HG03439 (cell line): ENCODE data around the gene VMA21.

Experiments used
- ATAC-seq: cut with Tn5 transposase; IDR thresholded peaks from one replicate; pipeline ENCODE4 v1.9.1; 2021; ENCODE audit warnings: mild to moderate bottlenecking, moderate library complexity; ENCODE audit not compliant: unreplicated experiment

The VMA21 gene, protein sequence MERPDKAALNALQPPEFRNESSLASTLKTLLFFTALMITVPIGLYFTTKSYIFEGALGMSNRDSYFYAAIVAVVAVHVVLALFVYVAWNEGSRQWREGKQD

DNA sequence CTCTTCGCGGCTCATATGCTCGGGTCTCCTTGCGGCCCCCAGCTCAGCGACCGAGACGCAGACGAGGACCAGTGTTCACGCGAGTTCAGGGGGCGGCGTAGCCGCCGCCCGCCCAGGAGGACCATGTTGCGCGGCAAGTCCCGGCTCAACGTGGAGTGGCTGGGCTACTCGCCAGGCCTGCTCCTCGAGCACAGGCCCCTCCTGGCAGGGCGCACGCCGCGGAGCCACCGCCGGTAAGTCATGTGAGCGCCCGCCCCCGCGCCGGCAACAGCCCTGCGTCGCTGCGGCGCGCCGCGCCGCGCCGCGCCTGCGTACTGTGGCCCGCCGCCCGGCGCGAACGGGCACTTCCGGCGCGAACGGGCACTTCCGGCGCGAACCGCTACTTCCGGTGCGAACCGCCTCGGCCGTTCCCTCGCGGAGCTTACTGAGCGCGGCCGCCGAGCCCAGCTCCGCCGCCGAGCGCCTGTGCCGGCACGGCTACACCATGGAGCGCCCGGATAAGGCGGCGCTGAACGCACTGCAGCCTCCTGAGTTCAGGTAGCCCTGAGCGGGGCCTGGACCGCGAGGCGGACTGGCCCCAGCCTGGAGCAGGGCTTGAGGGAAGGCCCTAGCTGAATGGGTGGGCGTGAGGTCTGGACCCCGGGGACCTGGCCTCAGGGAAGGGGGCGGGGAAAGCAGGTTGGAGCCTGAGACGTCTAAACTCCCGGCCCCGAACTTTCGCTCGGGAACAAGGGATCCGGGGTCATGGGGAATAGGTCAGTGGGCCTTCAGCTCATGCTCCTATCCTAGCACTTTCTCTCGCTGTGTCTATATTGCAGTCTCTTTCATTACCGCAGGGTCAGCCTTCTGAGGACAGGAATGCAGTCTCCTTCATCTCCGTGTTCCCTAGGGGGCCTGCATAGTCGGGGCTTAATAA lies at the start of gene VMA21:
TSS of gene VMA21 (plus strand) at position 382 of the 916 bp plus-strand sequence. CDS start at position 485, 103 bp downstream.
- ATAC-seq = peak; percentile 90

DNA sequence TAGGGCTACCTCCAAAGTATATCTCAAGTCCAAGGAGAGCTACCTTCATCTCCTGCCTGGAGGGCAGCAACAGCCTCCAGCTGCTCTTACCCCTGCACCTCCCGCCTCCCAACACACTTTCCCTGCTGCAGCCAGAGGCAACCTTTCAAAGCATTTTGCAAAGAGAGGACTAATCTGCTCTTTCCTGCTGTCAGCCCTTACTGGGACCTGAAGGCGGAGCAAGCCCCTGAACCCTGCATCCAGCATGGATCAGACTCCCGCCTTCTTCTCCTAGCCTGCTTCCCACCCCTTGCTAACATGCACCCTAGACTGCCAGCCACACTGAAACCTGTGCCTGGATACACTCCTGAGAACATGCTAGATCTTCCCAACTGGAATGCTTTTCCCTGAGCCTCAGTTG lies 37.7 kb upstream of the VMA21 start:
- ATAC-seq = no peak

DNA sequence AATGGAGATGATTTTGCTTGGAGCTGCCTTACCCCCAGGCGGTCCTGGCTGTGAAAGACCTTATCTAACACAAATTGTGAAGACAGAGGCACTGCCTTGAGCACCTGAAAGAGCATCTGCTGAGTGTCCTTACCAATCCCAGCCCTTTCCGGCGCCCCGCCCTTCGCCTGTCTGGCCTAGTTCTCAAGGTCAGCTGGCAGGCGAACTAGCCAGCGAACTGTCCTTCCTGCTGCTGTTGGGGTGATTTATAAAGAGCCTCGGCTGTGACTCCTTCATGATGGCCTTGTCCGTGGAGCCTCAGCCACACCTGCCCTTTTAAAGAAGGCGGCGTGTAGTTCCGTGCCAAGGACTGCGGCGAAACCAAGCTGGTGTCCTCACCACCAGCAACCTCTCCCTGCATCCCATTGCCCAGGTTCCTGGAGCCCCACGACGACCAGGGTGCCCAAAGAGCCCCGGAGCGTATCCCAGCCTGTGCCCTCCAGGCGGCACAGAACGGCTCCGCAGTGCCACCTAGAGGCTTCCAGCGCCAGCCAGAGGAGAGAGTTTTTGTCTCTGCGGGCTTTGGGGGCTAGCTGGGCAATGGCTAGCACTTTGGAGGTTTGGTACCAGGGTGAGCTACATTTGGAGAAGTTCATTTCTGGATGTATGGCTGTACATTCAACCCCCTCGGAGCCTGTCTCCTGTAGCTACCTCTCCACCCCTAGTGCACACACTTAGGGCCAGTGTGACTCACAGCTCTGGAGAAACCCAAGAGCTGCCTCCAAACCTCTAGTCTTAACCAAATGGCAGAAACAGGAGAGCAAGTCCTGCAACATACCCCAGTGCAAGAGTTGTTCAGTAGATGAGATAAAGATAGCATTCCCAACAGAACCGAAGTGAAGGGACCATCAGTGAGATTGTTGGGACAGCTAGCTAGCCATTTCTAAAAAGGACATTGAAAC lies 36.8 kb upstream of the VMA21 start:
- no peak for ATAC-seq

DNA sequence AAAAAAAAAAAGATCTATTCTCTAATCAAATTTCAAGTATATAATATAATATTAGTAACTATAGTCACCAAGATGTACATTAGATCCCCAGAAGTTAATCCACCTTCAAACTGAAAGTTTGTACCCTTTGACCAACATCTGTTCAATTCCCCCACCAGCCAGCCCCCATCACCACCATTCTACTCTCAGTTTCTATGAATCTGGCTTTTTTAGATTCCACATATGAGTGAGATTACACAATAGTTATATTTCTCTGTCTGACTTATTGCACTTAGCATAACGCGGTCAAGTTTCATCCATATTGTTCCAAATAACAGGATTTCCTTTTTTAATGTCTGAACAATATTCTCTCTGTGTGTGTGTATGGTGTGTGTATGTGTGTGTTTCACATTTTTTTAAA lies 33.7 kb upstream of the VMA21 start:
- no peak for ATAC-seq

DNA sequence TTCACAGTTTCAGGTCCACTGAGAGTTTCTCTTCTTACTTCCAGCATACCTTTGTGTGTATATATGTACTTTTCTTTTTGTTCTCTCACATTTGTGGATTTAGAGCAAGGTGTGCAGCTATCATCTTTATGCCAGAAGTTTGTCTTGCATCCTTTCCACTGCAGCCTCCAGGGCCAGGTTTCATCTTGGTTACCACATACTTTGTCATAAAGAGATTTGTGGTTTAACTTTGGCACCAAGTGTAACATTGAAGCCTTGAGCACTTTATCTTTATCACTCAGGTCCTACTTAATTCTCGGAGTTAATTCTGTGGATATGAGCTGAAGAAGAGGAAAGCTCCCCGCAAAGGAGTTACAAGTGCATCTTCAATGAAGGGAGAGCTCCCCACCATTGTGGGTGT lies 31.4 kb upstream of the VMA21 start:
- ATAC-seq = no peak

DNA sequence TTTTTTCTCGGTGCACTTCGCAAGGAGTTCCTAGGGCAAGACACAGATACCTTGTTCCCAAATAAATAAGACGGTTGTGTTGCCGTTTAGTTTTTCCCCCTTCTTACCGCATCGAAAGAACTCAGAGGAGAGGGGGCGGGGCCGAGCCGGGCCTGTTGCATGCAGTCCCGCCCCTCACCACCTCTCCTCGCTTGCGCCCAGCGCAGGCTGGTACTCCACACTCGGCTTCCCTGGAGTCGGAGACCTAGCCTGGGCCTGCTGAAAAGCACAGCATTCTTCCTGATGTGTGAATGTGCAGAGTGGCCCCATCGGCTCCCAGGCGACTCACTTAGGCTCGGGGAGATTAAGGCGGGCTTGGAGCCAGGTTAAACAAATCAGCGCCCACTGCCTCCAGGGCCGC lies 26.1 kb upstream of the VMA21 start:
- ATAC-seq = no peak

DNA sequence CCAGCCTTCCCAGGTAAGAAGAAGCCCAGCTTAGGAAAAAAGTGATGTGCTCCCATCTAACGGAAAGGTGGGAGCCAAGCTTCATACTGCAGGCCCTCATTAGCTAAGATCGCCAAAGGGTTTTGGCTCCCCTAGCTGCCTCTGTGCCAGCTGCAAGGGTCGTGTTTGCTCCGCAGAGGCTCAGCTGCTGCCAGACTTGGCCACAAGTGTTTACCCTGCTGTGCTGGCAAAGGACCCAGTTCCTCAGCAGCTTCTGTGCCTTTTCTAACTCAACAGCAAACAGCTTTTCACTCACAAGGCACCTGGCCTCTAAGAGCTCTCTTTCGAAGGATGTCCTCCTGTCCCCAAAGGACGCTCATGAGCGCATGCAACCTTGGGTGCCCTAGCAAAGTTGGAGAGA lies 12.2 kb upstream of the VMA21 start:
- ATAC-seq = no peak

DNA sequence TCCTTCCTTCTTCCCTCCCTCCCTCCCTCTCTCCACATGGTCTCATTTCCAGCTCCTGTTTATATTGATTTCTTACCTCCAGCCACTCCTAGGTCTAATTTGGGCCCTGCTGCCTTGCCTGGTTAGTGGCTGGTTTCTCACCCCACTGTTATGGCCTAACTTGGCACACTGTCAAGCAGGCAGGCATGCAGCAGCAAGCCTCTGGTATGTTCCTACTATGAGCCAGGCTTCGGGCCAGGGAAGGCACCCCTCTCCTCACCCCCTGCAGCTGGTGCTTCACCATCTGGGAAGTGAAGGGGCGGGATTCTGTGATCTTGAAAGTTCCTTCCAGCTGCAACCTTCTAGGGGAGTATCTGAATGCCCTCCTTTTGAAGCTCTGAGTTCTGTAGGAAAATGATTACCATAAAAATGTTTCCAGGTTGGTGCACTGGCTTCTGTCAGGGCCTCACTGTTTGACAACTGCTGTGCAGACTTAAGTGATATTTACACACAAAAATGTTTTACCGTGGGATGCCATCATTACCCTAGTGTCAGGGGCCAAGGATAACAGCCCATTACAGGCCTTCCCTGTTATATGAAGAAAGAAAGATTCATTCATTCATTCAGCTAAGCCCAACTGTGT lies 10.1 kb upstream of the VMA21 start:
- no peak for ATAC-seq

DNA sequence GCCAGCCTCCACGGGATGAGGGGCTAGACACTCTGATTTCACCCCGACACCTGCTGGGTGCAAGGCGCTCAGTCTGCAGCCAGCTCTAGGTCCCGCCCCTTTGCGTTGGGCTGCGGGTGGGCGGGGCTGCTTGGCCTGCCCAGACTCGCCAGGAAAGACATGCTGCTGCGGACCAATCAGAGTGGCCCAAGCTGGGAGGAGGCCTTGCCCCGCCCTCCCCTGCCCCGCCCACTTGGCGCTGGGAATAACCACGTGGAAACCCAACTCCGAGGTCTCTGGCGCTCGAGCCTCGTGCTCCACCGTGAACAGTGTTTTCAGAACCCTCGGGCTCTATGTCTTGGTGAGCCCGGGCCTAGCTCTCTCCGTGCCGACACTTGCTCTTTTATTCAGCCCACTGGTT lies 5.3 kb upstream of the VMA21 start:
- ATAC-seq = no peak

DNA sequence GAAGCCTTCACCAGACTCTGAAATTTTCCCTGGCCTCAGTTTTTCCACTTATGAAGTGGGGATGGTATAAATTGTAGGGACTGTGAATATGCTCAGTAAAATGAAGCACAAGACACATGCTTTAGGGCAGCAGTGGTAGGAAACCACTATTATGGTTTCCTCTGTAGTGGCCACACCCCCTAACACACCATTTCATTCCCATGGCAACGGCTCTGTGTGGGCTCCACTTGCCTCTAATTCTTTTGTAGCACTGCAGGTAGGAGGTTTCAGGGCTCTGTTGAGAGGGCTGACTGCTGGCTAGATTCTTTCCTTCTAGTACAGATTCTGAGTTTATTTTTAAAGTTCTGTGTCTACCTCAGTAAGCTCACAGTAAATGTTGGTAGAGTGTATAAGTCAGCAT lies 3.5 kb upstream of the VMA21 start:
- no peak for ATAC-seq

DNA sequence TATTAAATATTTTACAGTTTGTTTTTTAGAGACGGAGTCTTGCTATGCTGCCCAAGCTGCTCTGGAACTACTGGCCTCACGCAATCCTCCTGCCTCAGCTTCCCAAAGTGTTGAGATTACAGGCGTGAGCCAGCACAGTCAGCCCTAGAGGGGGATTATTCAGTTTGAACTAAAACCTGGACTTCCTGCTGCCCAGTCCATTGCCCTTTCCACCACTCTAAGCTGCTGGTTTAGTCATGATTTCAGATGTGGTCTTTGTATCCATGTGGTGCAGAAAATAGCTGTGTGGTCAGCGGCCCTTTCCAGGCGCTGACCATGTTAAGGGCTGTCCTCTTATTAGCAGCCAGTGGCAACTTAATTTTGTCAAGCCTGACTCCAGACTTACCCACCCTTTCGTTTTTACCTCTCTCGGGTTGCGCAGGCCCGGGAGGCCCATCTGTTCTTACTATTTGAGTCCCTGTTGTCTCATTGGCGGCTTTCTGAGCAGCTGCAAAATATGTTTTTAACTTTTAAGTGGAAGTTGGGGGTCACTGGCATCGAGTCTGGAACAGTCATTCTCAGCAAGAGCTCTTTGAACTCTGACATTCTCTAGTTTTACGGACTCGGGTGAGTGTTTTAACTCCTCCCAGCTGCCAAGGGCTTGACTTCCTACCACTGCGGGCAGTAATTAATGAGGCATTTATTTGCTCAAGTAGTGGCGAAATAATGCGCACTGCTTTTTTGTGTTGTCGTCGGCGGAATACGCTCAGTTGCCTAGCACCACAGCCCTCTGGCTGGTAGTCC lies 773 bp upstream of the VMA21 start:
- ATAC-seq = peak; percentile 37

DNA sequence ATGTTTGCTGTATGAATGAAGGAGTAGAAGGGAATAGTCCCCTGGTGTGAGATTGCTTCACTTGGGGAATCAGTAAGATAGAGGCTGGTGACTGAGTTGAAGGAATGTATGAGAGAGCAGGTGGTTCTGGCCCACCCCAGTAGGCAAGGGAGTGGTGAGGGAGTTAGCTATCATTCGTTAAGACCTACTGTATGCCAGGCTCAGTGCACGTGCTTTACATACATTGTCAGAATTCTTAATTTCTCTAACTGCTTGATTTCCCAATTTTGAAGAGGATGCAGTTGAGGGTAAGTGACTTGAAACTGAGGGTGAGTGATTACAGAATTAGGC lies 700 bp downstream of the VMA21 start:
- ATAC-seq = no peak

DNA sequence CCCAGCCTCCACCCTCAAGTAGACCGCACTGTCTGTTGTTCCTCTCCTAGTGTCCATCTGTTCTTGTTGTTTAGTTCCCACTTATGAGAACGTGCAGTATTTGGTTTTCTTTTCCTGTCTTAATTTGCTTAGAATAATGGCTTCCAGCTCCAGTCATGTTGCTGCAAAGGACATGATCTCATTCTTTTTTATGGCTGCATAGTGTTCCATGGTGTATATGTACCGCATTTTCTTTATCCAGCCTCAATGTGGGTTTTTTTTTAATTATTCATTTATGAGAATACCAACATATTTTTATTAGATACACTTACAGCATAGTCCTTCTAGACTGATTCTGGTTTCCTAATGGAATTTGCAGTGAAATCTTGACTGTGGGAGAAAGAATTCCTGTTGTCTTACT lies 1.3 kb downstream of the VMA21 start:
- ATAC-seq = no peak

DNA sequence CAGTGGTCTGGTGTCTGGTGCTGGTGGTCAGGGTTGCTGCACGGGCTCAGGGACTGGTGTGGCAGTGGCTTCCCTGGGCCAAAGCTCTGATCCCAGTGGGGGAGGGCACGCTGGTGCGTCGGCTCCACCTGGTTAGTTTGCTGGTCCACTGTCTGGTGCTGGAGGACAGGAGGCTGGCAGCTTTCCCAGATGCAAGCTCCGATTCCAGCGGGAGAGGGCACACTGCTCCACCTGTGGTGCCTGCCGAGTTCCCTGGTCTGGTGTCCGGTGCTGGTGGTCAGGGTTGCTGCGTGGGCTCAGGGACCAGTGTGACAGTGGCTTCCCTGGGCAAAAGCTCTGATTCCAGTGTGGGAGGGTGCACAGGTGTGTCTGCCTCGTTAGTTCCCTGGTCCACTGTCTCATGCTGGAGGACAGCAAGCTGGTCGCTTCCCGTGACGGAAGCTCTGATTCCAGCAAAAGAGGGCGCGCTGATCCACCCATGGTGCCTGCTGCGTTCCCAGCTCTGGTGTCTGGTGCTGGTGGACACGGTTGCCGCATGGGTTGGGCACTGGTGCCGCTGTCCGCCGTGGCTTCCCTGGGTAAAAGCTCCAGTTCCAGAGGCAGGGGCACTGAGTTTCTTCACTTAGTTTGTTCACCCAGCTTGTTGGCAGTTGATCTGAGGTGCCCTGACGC lies 5.8 kb downstream of the VMA21 start:
- no peak for ATAC-seq

DNA sequence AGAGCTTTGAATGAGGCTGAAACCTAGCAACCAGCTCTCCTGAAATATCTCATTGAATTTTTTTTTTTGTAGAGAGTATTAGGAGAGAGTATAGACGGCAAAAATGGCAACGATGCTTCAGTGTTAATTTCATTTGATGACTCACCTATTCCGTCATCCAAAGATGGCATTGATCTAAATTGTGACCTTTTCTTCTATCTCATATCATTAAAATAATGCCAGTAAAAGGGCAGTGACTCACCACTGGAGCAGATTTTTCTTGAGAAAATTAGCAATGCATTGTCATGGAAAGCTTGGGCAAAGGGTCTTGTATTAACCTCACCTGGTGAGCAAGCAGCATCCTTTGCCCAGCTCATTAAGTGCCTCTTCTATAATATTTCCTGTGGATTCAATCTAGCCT lies 19.6 kb downstream of the VMA21 start:
- ATAC-seq = no peak

DNA sequence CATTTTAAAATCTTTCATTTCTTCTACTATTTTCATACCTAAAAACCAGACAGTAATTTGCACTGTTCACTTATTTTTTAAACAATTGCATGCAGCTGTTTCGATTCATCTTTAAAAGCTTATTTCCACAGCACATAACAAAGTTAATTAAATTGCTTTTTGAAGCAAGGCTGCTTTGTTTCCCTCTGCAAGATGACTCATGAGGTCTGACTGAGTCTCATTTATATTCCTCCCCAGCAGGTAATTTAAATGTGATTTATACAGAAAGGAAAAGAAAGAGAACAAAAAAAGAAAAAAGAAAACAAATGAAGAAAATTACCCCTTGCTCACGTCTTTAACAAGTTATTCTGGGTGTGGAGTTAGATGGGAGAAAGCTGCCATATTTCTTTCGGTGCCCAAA lies 22.8 kb downstream of the VMA21 start:
- ATAC-seq = no peak

DNA sequence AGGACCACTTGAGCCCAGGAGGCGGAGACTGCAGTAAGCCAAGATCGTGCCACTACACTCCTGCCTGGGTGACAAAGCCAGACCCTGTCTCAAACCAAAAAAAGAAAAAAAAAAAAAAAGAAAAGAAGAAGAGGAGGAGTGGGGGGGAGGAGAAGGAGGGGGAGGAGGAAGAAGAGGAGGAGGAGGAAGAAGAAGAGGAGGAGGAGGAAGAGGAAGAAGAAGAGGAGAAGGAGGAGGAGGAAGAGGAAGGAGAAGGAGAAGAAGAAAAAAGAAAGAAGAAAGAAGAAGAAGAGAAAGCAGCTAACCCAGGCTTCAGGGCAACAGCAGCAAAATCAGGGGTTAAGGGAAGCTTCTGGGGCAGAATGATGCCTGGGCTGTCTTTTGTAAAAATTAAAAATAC lies 27.5 kb downstream of the VMA21 start:
- no peak for ATAC-seq

DNA sequence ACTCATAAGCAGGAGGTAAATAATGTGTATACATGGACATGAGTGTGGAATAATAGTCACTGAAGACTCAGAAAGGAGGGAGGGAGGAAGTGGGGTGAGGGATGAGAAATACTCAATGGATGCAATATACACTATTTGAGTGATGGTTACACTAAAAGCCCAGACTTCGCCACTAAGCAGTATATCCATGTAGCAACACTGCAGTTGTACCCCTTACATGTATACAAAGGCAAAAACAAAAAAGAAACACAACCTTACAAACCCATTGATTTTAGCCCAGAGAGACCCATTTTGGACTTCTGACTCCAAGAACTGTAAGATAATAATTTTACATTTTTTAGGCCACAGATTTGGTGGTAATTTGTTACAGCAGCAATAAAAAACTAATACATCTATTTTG lies 51.5 kb downstream of the VMA21 start:
- ATAC-seq = no peak

DNA sequence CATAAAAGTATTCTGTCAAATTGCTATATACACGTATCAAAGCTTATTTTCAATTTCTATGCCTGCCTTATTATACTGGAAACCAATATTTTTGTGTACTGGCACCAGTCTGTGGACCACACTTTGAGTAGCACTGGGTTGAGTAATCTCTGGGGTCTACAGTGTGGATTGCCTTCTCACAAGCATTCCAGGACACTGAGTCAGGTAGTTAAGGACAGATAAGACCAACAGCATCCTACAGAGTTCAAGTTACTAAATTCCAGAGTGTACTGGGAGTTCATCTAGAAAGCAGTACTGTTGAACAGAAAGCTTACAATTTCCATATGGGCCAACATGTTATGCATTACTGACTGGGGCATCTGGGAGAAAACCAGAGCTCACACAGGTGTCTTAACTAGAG lies 61.8 kb downstream of the VMA21 start:
- no peak for ATAC-seq
